Activated gamma-delta T cell treated with Interleukin-2 at 50 U/mL for 16 hours (primary cell): ENCODE results near the gene CACNB4.
"Not testable (repeated sequence)": the region's sequence is repeated elsewhere in the genome, so short reads cannot be mapped to it uniquely, and the experiment has no call there.

Experiments
- DNase-seq: peaks from one replicate; pipeline ENCODE4 v3.0.0-alpha.2; 2020

The CACNB4 gene

GRCh38 chr2:151808258-151809072 lies 290.4 kb downstream of the CACNB4 start:
- no peak for DNase-seq

DNA sequence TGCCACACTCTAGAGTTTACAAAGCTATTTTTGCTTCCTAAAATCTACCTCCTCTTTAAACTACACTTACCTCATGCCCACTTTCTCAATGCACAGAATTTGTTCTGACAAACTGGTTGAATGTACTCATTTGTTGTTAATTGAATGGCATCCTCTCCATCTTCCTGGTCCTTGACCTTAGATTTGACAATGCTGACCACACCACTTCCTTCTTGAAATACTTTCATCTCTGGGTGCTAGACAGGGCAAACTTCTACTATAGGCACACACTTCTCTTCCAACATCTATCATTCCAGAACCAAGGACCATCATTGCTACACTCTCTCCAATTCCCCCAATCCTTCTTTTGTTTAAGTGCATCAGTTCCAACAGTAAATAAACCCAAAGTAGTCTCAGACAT lies 292.9 kb downstream of the CACNB4 start:
- DNase-seq: no peak

DNA sequence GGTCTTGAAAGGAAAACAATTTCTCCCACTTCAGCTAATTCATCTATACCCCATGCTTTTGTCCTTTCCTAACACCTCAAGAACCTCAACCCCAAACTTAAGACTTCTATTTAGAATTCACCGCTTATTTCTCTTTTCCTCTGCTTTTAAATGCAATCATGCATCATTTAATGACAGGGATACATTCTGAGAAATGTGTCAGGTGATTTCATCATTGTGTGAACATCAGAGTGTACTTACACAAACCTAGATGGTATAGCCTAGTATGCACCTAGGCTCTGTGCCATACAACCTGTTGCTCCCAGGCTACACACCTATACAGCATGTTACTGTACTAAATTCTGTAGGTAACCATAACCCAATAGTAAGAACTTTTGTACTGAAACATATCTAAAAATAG lies 293.5 kb downstream of the CACNB4 start:
- no peak for DNase-seq

DNA sequence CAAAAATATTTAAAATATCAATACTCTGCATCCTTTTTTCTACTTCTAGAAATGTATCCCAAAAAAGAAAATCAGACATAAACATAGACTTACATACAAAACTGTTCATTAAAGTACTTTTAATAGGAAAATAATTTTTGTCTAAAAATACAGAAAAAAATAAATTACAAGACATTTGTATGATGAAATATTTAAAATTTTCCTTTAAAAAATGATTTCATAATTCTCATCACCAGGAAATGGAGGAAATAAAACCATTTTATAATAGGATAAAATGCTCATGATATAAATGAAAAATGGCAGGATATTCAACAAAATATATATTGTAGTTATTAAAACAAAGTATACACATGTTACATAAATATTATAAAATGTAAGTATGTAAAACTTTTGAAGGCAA lies 295.0 kb downstream of the CACNB4 start:
- no peak for DNase-seq

- no peak for DNase-seq
Measured at GRCh38 chr2:151802315-151802714, 296.5 kb downstream of the CACNB4 start.

DNA sequence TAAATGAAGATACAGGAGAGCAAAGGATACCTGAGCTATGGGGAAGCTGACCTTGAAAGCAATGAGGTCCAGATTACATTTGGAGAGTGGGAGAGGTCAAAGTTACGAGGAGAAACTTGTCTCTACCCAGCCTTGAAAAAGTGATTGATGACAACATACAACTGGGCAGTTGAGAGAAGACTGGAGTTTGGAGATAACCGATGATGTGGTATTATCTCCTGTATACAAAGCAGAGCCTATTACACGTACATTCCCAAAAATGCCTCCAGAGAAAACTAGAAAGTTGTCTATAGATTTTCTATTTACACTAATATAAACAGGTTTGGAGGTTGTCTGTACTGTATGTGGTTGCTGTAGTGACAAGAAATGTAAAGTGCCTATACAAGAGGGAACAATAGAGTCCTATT lies 299.0 kb downstream of the CACNB4 start:
- DNase-seq: no peak

- DNase-seq: no peak
Measured at GRCh38 chr2:151796774-151797173, 302.1 kb downstream of the CACNB4 start.

DNA sequence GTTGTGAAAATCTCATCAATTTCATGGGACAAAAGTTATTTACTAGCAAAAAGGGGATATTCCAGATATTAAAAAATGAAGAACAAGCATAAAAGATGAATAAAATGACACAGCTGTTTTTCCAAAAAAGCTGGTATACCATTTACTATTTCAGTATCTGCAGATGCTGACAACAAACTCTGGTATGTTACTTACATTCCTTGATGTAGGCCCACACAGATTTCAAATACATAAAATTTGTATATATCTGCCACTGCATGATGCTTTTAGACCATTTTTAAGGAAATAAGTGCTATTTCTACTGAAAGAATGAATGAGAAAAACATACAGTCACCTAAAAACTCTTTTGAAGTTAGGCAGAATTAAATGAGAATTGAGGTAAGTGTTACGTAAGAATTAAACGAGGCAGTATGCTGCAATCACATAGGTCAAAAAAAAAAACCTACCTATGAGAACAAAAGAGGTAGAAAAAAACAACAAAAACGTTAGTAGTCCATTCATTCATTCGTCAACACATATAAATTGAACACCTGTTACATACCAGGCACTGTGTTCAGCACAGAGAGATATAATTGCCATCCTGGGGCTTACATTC lies 303.1 kb downstream of the CACNB4 start:
- no peak for DNase-seq

DNA sequence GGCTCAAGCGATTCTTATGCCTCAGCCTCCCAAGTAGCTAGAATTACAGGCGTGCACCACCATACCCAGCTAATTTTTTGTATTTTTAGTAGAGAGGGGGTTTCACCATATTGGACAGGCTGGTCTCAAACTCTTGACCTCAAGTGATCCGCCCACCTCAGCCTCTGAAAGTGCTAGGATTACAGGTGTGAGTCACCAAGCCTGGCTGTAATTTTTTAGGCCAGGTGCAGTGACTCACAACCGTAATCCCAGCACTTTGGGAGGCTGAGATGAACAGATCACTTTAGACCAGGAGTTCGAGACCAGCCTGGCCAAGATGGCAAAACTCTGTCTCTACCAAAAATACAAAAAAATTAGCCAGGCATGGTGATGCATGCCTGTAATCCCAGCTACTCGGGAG lies 304.4 kb downstream of the CACNB4 start:
- not testable (repeated sequence) for DNase-seq

DNA sequence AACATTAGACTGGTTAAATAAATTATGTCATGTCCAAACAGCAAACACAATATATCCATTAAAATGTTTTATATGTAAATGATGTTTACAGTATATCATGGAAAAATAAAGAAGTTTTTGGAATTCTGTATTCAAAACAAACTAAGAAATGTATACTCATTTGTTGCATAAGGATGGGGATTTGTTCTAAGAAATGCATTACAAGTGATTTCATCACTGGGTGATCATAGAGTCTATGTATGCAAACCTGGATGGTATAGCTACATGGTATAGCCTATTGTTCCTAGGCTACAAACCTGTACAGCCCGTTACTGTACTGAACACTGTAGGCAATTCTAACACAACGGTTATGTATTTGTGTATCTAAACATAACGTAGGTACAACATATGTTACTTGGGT lies 305.7 kb downstream of the CACNB4 start:
- DNase-seq: no peak

GRCh38 chr2:151792589-151792988 lies 306.3 kb downstream of the CACNB4 start:
- no peak for DNase-seq

GRCh38 chr2:151791545-151791944 lies 307.3 kb downstream of the CACNB4 start:
- DNase-seq: no peak

DNA sequence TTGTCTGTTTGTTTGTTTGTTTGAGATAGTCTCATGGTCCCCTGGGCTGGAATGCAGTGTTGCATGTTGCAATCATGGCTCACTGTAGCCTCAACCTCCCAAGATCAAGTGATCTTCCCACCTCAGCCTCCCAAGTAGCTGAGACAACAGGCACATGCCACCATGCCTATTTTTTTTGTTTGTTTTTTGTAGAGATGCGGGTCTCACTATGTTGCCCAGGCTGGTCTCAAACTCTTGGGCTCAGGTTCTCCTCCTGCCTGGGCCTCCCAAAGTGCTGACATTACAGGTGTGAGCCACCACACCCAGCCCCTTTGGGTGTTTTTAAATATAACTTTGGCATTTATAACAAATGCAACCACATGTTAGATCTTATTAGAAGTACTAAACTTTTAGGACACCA lies 308.2 kb downstream of the CACNB4 start:
- no peak for DNase-seq

- DNase-seq: no peak
Measured at GRCh38 chr2:151789055-151789834, 309.6 kb downstream of the CACNB4 start.

DNA sequence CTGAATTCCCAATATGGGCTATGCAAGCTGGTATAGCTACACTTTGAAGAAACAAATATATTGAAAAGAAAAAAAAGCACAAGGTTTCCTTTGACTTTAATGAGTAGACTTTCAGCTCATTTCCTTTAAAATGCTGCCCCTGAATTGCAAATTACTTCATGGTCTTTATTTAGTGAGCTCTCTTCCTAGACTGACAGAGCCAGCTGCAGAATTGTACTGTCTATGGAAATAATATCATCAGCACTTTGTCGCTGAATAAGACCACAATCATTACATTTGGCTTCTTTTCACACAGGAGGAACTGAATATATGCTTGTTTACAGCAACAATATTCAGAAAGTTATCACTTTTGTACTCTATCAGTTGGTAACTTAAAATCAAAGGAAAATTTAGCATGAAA lies 312.4 kb downstream of the CACNB4 start:
- no peak for DNase-seq

DNA sequence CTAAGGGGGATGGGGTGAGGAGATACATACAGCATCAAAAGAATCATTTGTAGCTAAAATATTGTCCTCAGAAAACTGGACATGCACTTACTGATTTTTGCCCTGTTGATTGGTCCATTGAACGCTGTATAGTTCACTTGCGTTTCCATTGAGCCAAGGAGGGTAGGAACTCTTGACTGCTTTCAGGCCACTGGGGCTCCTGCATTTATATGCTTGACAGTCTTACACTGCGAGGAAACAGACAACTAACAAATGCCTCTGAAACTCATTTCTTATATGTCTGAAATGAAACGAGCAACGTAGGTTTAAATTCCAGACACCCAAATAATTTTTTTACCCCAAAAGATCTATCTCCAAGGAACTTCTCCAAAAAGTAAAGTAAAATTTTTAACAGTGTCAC lies 312.8 kb downstream of the CACNB4 start:
- DNase-seq: no peak

DNA sequence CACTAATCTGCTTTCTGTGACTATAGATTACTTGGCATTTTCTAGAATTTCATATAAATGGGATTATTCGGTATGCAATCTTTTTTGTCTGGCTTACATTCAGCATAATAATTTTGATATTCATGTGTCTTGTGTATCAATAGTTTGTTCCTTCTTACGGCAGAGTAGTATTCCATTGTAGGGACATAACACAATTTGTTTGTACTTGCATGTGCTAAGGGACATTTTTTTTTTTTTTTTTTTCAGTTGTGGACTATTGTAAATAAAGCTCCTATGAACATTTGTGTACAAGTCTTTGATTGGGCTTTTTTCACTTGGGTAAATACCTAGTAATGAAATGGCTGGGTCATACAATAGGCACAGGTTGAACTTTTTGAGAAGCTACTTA lies 315.7 kb downstream of the CACNB4 start:
- DNase-seq: no peak
